Endothelial cell of umbilical vein (primary cell): ENCODE measurements around the gene CAMTA1. TPM values are rescaled to one million over a fixed set of nuclear protein-coding genes. Genes with fewer than 3 reads are reported as not detected.

Experiments used
- BruUV-seq: library from RNA; stranded (reverse); fragments of 400-500 nt; replicated peaks from 2 replicates; lab custom pipeline; 2021; lab: Mats Ljungman, UMichigan
- CTCF ChIA-PET: fragments of 300-600, 350-600 bp; sonication (Branson Sonifier 250); formaldehyde crosslinking; loops from one replicate; lab custom pipeline; 2021; ENCODE audit warnings: antibody characterized with exemption, inconsistent platforms; lab: Charles Lee
- POLR2A ChIA-PET: fragments of 300-600, 350-600 bp; sonication (Branson Sonifier 250); formaldehyde crosslinking; loops from one replicate; lab custom pipeline; 2021; ENCODE audit warnings: antibody characterized with exemption, inconsistent platforms; lab: Charles Lee
- DNase-seq: peaks from one replicate; pipeline ENCODE4 v3.0.0-alpha.2; 2011; ENCODE audit warnings: low read depth, low spot score
- FAIRE-seq: peaks from 2 replicates; lab custom pipeline; 2011; peaks lifted over from hg19 to GRCh38; lab: Jason Lieb, UNC
- H2AFZ ChIP-seq: 2 replicates; pipeline ENCODE4 v1.6.0; 2012; ENCODE audit warnings: low read depth, low read length, control low read depth, inconsistent platforms
- H3K27ac ChIP-seq: 2 replicates; pipeline ENCODE4 v1.5.1; 2011; ENCODE audit warnings: low read depth, mild to moderate bottlenecking, control low read depth, low read length, moderate library complexity; ENCODE audit not compliant: insufficient read depth
- H3K27me3 ChIP-seq, 2 experiments: 2 replicates each; pipeline versions ENCODE4 v1.6.0 to v1.6.1; 2011; ENCODE audit warnings: low read length in 2 of 2, mixed read lengths in 1 of 2; ENCODE audit not compliant: control insufficient read depth in 2 of 2, insufficient read depth in 2 of 2
- H3K36me3 ChIP-seq, 2 experiments: 2 replicates in 1 of 2; 3 replicates in 1 of 2; pipeline ENCODE4 v1.5.1; 2011; ENCODE audit warnings: low read length in 2 of 2, mild to moderate bottlenecking in 1 of 2, moderate library complexity in 1 of 2; ENCODE audit not compliant: control insufficient read depth in 2 of 2, insufficient read depth in 2 of 2; ENCODE audit errors: extremely low read depth in 1 of 2
- H3K4me1 ChIP-seq: 3 replicates; pipeline ENCODE4 v1.5.1; 2011; ENCODE audit warnings: mild to moderate bottlenecking, low read length; ENCODE audit not compliant: control insufficient read depth, insufficient read depth; ENCODE audit errors: extremely low read depth
- H3K4me2 ChIP-seq: 2 replicates; pipeline ENCODE4 v1.6.1; 2011; ENCODE audit warnings: low read length, control low read depth, mixed read lengths; ENCODE audit not compliant: insufficient read depth
- H3K4me3 ChIP-seq, 3 experiments: fragments of 200-600 bp in 1 of 3; sonication (generic), shearing (Covaris generic) in 1 of 3; replicated peaks in 1 of 3; 2 replicates each; pipeline ENCODE4 v1.5.1; 2011 to 2016; ENCODE audit warnings: control low read depth in 3 of 3, low read length in 3 of 3, mild to moderate bottlenecking in 2 of 3, inconsistent platforms in 1 of 3, low read depth in 1 of 3, moderate library complexity in 1 of 3; ENCODE audit not compliant: insufficient read depth in 1 of 3
- H3K79me2 ChIP-seq: 2 replicates; pipeline ENCODE4 v1.6.0; 2012; ENCODE audit warnings: low read length, inconsistent platforms; ENCODE audit not compliant: control insufficient read depth, insufficient read depth
- H3K9ac ChIP-seq: replicated peaks from 2 replicates; pipeline ENCODE3; 2011; ENCODE audit warnings: low read length, control low read depth; ENCODE audit not compliant: insufficient read depth; ENCODE audit errors: extremely low read depth
- H3K9me1 ChIP-seq: replicated peaks from 3 replicates; pipeline ENCODE4 v1.6.0; 2011; ENCODE audit warnings: mild to moderate bottlenecking, low read length; ENCODE audit not compliant: control insufficient read depth, insufficient read depth; ENCODE audit errors: extremely low read depth
- H3K9me3 ChIP-seq: replicated peaks from 2 replicates; pipeline ENCODE4 v1.5.1; 2012; ENCODE audit warnings: low read length, inconsistent platforms; ENCODE audit not compliant: control insufficient read depth, insufficient read depth
- H4K20me1 ChIP-seq: replicated peaks from 2 replicates; pipeline ENCODE3; 2011; ENCODE audit warnings: mild to moderate bottlenecking, low read length; ENCODE audit not compliant: control insufficient read depth, insufficient read depth; ENCODE audit errors: extremely low read depth
- CTCF ChIP-seq, 2 donors: IDR thresholded peaks; 1 replicate in 1 of 2; 2 replicates in 1 of 2; pipeline ENCODE4 v1.5.1; 2011; ENCODE audit warnings: low read length in 2 of 2, mild to moderate bottlenecking in 2 of 2, moderate library complexity in 2 of 2, control low read depth in 1 of 2, inconsistent platforms in 1 of 2, low read depth in 1 of 2; ENCODE audit not compliant: insufficient read depth in 1 of 2; ENCODE audit errors: extremely low read depth in 1 of 2
- EZH2 ChIP-seq: IDR thresholded peaks from 2 replicates; pipeline ENCODE4 v1.6.1; 2012; ENCODE audit warnings: borderline replicate concordance, low read depth, mild to moderate bottlenecking, moderate library complexity, low read length, inconsistent platforms; ENCODE audit not compliant: severe bottlenecking
- FOS ChIP-seq: IDR thresholded peaks from 2 replicates; pipeline ENCODE4 v1.6.1; 2011; ENCODE audit warnings: mild to moderate bottlenecking, low read length, moderate library complexity, borderline replicate concordance; ENCODE audit not compliant: insufficient read depth
- GATA2 ChIP-seq: IDR thresholded peaks from 2 replicates; pipeline ENCODE4 v1.7.0; 2011; ENCODE audit warnings: low read depth, mild to moderate bottlenecking, moderate library complexity, mixed read lengths, low read length; ENCODE audit not compliant: insufficient read length, insufficient read depth
- JUN ChIP-seq: IDR thresholded peaks from 2 replicates; pipeline ENCODE4 v1.6.1; 2011; ENCODE audit warnings: borderline replicate concordance, low read depth; ENCODE audit not compliant: insufficient read length, insufficient read depth
- MAX ChIP-seq: IDR thresholded peaks from 2 replicates; pipeline ENCODE4 v1.6.1; 2011; ENCODE audit not compliant: insufficient read depth, insufficient read length
- MYC ChIP-seq: IDR thresholded peaks from one replicate; pipeline ENCODE4 v1.6.1; 2011; ENCODE audit warnings: mild to moderate bottlenecking, low read depth, low read length
- POLR2A ChIP-seq: IDR thresholded peaks from 2 replicates; pipeline ENCODE4 v1.6.1; 2012; ENCODE audit warnings: low read depth, mild to moderate bottlenecking, control low read depth, low read length
- POLR2AphosphoS5 ChIP-seq: IDR thresholded peaks from 2 replicates; pipeline ENCODE4 v1.6.1; 2012; ENCODE audit warnings: low read depth, mild to moderate bottlenecking, control low read depth, low read length, moderate library complexity; ENCODE audit not compliant: insufficient read depth
- dilution Hi-C: fragments of 300-500 bp; cut with MboI; formaldehyde crosslinking; loops from one replicate; pipeline ENCODE4 v1.15.0; 2019; ENCODE audit warnings: low sequenced_read_pairs; ENCODE audit not compliant: extremely low pct_ligation_motif_present
- intact Hi-C: fragments of 100-400 bp; cut with micrococcal nuclease; formaldehyde crosslinking; loops from one replicate; pipeline ENCODE4 v1.10.0; 2022
- polyA plus RNA-seq, 4 experiments: library from polyadenylated mRNA; depleted of rRNA in 3 of 4; stranded (reverse) in 3 of 4; unstranded in 1 of 4; fragments of >200 nt; gene quantifications; 2 replicates each; pipeline versions ENCODE4 v1.2.1 to v1.2.3, GENCODE V29; 2011 to 2012; ENCODE audit warnings: missing spikeins in 1 of 4
- total RNA-seq: library from RNA; stranded (reverse); gene quantifications from 2 replicates; pipeline ENCODE4 v1.2.3, GENCODE V29; 2021

The CAMTA1 gene
- total and polyA plus RNA-seq, 2 donors (not counting 3 experiments of a cell fraction or from before 2014, with no cell fraction given) = 50.8 to 92.7 TPM

GRCh38 chr1:7105269-7105668, 320.0 kb downstream of the CAMTA1 start:
- Histone ChIP-seq H3K27ac (no peak overlapping the region), H3K4me1 (no peaks in the 10 kb centered on the region), H3K27me3 (no peaks in the 10 kb centered on the region), H3K4me3 (no peak overlapping the region), H3K9ac (no peak overlapping the region), H4K20me1 (no peaks in the 10 kb centered on the region), H3K4me2 (no peak overlapping the region), H2AFZ (no peak overlapping the region), H3K9me1 (no peaks in the 10 kb centered on the region), H3K79me2 (no peaks in the 10 kb centered on the region), H3K9me3 (no peaks in the 10 kb centered on the region), H3K36me3 (no peaks in the 10 kb centered on the region)
- intact Hi-C loops (no loop called here), dilution Hi-C loops (no loop called here)
- no TSS peak for BruUV-seq
- CTCF ChIA-PET = no interaction called here
- POLR2A ChIA-PET = no interaction called here
- FAIRE-seq = no peak
- TF ChIP-seq JUN (no peak), EZH2 (no peak), POLR2A (no peak), MAX (no peak), MYC (no peak)
- no peak for DNase-seq

GRCh38 chr1:7106442-7107108, 321.3 kb downstream of the CAMTA1 start:
- TF ChIP-seq FOS (no peak), MAX (no peak), JUN (no peak), POLR2AphosphoS5 (no peak), CTCF (IDR thresholded peaks at IDR 0.05; ENCODE audit: extremely low read depth in 1 of 2, insufficient read depth in 1 of 2, low read depth in 1 of 2, low read length in 2 of 2) (no peak), POLR2A (no peak), MYC (no peak), EZH2 (no peak), GATA2 (no peak)
- H3K4me2 ChIP-seq = no peak overlapping the region
- no peaks in the 10 kb centered on the region for H3K27me3 ChIP-seq
- no peak overlapping the region for H2AFZ ChIP-seq
- dilution Hi-C loops (no loop called here), intact Hi-C loops (no loop called here)
- no peak overlapping the region for H3K4me3 ChIP-seq
- no peak for DNase-seq
- H3K27ac ChIP-seq = no peak overlapping the region
- no peaks in the 10 kb centered on the region for H3K36me3 ChIP-seq
- no peak overlapping the region for H3K9ac ChIP-seq
- no peaks in the 10 kb centered on the region for H3K9me1 ChIP-seq
- no peaks in the 10 kb centered on the region for H3K9me3 ChIP-seq
- no peaks in the 10 kb centered on the region for H4K20me1 ChIP-seq
- ChIA-PET CTCF (no interaction called here), POLR2A (no interaction called here)
- no peaks in the 10 kb centered on the region for H3K4me1 ChIP-seq
- no peaks in the 10 kb centered on the region for H3K79me2 ChIP-seq
- BruUV-seq = no TSS peak
- FAIRE-seq = no peak
